ENCODE data around the gene RABL2B.
"Not testable (repeated sequence)": the region's sequence is repeated elsewhere in the genome, so short reads cannot be mapped to it uniquely, and the experiment has no call there.

The RABL2B gene

DNA sequence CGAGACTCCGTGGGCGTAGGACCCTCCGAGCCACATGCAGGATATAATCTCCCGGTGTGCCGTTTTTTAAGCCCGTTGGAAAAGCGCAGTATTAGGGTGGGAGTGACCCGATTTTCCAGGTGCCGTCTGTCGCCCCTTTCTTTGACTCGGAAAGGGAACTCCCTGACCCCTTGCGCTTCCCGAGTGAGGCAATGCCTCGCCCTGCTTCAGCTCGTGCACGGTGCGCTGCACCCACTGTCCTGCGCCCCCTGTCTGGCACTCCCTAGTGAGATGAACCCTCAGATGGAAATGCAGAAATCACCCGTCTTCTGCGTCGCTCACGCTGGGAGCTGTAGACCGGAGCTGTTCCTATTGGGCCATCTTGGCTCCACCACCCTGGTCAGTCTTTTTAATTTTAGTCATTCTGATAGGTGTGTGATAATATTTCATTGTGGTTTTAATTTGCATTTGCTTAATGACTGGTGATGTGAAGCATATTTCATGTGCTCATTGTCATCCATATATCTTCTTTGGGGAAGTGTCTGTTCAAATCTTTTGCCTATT lies 26.4 kb downstream of the RABL2B start:
- TF ChIP-seq, protein P1, sequence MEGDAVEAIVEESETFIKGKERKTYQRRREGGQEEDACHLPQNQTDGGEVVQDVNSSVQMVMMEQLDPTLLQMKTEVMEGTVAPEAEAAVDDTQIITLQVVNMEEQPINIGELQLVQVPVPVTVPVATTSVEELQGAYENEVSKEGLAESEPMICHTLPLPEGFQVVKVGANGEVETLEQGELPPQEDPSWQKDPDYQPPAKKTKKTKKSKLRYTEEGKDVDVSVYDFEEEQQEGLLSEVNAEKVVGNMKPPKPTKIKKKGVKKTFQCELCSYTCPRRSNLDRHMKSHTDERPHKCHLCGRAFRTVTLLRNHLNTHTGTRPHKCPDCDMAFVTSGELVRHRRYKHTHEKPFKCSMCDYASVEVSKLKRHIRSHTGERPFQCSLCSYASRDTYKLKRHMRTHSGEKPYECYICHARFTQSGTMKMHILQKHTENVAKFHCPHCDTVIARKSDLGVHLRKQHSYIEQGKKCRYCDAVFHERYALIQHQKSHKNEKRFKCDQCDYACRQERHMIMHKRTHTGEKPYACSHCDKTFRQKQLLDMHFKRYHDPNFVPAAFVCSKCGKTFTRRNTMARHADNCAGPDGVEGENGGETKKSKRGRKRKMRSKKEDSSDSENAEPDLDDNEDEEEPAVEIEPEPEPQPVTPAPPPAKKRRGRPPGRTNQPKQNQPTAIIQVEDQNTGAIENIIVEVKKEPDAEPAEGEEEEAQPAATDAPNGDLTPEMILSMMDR (IDR thresholded peaks at IDR 0.05; ENCODE audit: low read depth, low read length): peak; percentile 32; the same call in 1 of the 2 replicates
- H3K36me3 ChIP-seq, H3K4me1 ChIP-seq, H3K9me3 ChIP-seq, H3K27me3 ChIP-seq: not testable (repeated sequence)
- DNase-seq: peak; percentile 67
- peak overlapping the region; percentile 64 for H3K4me3 ChIP-seq (ENCODE audit: low read depth, low read length)

DNA sequence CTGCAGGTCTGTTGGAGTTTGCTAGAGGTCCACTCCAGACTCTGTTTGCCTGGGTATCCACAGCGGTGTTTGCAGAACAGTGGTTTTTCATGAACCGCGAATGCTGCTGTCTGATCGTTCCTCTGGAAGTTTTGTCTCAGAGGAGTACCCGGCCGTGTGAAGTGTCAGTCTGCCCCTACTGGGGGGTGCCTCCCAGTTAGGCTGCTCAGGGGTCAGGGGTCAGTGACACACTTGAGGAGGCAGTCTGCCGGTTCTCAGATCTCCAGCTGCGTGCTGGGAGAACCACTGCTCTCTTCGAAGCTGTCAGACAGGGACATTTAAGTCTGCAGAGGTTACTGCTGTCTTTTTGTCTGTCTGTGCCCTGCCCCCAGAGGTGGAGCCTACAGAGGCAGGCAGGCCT lies 27.0 kb downstream of the RABL2B start:
- H3K27me3 ChIP-seq; H3K9me3 ChIP-seq; H3K36me3 ChIP-seq; H3K4me1 ChIP-seq; H3K4me3 ChIP-seq (ENCODE audit: low read depth, low read length); DNase-seq: not testable (repeated sequence)

DNA sequence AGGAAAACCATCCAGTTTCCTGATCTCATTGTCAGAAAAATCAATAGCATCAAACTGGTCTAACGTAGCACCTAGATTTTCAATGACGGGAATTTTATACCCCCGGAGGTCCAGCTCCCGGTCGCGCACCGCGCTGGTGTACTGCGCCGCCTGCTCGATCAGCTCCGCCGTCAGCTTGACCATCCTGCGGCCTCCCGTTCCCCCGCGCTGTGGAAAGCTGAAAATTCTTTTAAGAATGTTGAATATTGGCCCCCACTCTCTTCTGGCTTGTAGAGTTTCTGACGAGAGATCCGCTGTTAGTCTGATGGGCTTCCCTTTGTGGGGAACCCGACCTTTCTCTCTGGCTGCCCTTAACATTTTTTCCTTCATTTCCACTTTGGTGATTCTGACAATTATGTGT lies 28.2 kb downstream of the RABL2B start:
- H3K36me3 ChIP-seq; H3K4me1 ChIP-seq; DNase-seq; H3K27me3 ChIP-seq; H3K4me3 ChIP-seq (ENCODE audit: low read depth, low read length); H3K9me3 ChIP-seq: not testable (repeated sequence)

DNA sequence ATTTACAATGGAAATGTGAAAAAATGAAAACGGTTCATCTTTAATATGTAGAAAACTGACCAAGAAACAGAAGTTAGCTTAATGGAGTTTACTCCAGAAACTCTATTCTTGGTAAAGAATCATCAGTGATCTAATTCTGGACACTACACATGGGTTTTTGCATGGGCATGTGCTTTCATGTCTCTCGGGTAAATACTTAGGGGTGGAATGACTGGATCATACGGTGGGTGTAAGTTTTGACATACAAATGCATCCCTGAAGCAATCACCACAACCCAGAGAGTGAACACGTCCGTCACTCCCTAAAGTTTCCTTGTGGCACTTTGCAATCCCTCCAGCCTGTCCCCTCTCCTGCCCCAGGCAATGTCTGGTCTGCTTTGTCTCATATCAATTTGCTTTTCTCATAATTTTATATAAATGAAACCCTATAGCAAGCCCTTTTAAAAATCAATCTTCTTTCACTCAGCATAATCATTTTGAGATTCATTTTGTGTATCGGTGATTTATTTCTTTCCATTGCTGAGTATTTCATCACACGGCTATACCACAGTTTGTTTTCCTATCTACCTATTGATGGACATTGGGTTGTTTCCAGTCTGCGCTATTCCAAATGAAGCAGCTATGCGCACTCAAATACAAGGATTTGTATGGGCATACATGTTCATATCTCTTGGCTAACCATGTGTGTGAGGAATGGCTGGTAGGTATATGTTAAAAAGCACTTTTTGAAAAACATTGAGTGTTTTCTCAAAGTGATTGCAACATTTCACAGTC lies 33.9 kb downstream of the RABL2B start:
- H3K4me3 ChIP-seq (ENCODE audit: low read depth, low read length); H3K36me3 ChIP-seq; DNase-seq; H3K4me1 ChIP-seq; H3K27me3 ChIP-seq; H3K9me3 ChIP-seq: not testable (repeated sequence)

DNA sequence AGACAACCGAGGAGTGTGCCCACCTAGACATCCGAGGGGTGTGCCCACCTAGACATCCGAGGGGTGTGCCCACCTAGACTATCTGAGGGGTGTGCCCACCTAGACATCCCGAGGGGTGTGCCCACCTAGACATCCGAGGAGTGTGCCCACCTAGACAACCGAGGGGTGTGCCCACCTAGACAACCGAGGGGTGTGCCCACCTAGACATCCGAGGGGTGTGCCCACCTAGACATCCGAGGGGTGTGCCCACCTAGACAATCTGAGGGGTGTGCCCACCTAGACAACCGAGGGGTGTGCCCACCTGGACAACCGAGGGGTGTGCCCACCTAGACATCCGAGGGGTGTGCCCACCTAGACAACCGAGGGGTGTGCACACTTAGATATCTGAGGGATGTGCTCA lies 34.8 kb downstream of the RABL2B start:
- H3K27me3 ChIP-seq; H3K4me3 ChIP-seq (ENCODE audit: low read depth, low read length): not testable (repeated sequence)

DNA sequence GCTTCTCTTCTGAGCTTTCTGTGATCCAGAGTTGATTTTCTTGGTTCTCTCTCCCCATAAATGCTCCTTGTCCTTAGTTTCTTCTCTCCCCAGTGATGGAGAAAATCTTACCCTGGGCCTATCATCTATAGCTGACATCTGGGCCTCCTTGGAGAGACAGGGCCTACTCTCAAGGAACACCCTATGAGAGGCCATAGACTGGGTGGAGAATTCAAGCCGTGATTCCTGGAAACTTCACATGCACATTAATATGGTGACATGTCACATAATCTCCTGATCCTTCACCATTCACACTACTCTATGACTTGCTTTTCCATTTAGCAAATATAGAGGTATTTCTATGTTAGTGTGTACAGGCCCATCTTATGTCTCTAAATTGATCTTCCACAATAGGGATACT lies 35.9 kb downstream of the RABL2B start:
- not testable (repeated sequence) for DNase-seq

More for the DNA sequence above, 34.8 kb downstream of the RABL2B start:
- DNase-seq, H3K4me1 ChIP-seq, H3K9me3 ChIP-seq, H3K36me3 ChIP-seq: not testable (repeated sequence)

DNA sequence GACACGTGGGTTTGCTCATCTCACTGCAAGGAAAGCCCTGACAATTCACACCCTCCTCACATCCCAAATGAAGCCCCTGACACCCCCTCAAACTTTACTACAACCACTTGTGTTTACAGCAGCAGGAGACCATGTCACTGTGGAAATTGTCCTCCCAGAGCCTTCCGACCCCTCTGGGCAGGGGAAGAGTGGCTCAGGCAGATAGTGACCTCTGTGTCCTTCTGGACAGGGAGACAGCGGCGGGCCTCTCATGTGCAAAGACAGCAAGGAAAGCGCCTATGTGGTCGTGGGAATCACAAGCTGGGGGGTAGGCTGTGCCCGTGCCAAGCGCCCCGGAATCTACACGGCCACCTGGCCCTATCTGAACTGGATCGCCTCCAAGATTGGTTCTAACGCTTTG lies 39.0 kb downstream of the RABL2B start:
- not testable (repeated sequence) for H3K9me3 ChIP-seq; H3K27me3 ChIP-seq; H3K36me3 ChIP-seq; H3K4me1 ChIP-seq; H3K4me3 ChIP-seq (ENCODE audit: low read depth, low read length); DNase-seq

More for the DNA sequence above, 35.9 kb downstream of the RABL2B start:
- not testable (repeated sequence) for H3K4me3 ChIP-seq (ENCODE audit: low read depth, low read length); H3K4me1 ChIP-seq; H3K27me3 ChIP-seq; H3K9me3 ChIP-seq; H3K36me3 ChIP-seq

DNA sequence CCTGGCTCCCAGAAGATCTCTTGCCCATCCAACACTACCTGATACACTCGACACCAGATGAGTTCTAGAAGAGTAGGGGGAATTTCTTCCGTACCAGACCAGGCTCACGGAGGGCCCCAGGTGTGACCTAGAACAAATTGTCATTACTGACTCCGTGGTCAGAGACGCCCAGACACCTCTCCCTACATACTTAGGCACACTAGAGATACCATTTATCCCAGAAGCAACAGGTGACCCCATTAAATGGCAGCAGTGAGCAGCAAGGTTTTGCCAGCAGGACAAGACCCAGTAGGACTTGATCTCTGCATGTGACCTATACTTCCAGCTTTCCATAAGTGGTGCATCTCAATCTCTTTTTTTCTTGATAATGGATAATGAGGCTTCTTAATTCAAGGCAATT lies 42.7 kb downstream of the RABL2B start:
- not testable (repeated sequence) for H3K4me3 ChIP-seq (ENCODE audit: low read depth, low read length); H3K9me3 ChIP-seq; DNase-seq; H3K27me3 ChIP-seq; H3K36me3 ChIP-seq; H3K4me1 ChIP-seq

DNA sequence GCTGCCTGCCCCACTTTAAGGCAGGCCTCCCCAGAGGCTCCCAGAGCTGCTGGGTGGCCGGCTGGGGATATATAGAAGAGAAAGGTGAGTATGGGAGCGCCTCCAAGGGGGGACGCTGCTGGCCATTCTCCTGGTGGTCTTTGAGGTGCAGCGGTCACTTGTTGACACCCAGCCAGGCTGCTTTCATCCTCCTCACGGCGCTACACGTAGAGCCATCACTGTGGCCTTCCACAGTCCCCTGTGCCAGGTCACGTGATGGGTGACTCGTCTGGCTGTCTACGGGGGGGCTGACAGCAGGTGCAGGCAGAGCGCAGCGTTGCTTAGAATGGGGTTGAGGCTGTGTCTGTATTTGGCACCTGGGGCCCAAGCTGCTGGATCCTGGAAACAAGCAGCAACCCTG lies 43.5 kb downstream of the RABL2B start:
- Histone ChIP-seq H3K4me3 (ENCODE audit: low read depth, low read length) (no peak overlapping the region), H3K27me3 (no peaks in the 10 kb centered on the region; the same call in 1 of the 2 replicates), H3K9me3 (no peaks in the 10 kb centered on the region), H3K4me1 (no peaks in the 10 kb centered on the region), H3K36me3 (no peaks in the 10 kb centered on the region)
- no peak for DNase-seq
- TF ChIP-seq, protein P1 (IDR thresholded peaks at IDR 0.05; ENCODE audit: low read depth, low read length): no peak

DNA sequence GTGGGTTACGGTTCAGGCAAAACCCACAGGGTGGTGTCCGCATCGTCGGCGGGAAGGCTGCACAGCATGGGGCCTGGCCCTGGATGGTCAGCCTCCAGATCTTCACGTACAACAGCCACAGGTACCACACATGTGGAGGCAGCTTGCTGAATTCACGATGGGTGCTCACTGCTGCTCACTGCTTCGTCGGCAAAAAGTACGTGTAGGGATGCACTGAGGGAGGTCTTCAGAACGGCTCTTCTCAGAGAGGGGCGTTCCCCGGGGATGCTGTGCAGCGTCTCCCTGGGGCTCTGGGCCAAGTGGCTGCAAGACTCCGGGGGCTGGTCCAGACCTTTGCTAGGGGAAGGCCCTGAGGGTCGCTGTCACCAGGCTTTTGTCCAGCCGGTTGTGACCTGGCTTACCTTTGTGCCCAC lies 44.2 kb downstream of the RABL2B start:
- no peak for DNase-seq
- H3K27me3 ChIP-seq: no peaks in the 10 kb centered on the region; the same call in 1 of the 2 replicates
- no peaks in the 10 kb centered on the region for H3K36me3 ChIP-seq
- no peaks in the 10 kb centered on the region for H3K9me3 ChIP-seq
- H3K4me1 ChIP-seq: no peaks in the 10 kb centered on the region
- TF ChIP-seq, protein P1 (IDR thresholded peaks at IDR 0.05; ENCODE audit: low read depth, low read length): no peak
- H3K4me3 ChIP-seq (ENCODE audit: low read depth, low read length): no peak overlapping the region
